GM19397 (cell line): Measurements from ENCODE around the gene POLD4.

Experiments used
- ATAC-seq: cut with Tn5 transposase; IDR thresholded peaks from one replicate; pipeline ENCODE4 v1.9.1; 2021; ENCODE audit warnings: mild to moderate bottlenecking, moderate library complexity; ENCODE audit not compliant: unreplicated experiment

POLD4 gene

GRCh38 chr11:67371189-67371910 lies 18.0 kb upstream of the POLD4 start:
- no peak for ATAC-seq

- ATAC-seq = no peak
These were observed 17.2 kb upstream of the POLD4 start for GRCh38 chr11:67370351-67371076.

GRCh38 chr11:67369801-67370284 lies 16.5 kb upstream of the POLD4 start:
- ATAC-seq = no peak

- no peak for ATAC-seq
These were observed 15.9 kb upstream of the POLD4 start for GRCh38 chr11:67369275-67369674.

DNA sequence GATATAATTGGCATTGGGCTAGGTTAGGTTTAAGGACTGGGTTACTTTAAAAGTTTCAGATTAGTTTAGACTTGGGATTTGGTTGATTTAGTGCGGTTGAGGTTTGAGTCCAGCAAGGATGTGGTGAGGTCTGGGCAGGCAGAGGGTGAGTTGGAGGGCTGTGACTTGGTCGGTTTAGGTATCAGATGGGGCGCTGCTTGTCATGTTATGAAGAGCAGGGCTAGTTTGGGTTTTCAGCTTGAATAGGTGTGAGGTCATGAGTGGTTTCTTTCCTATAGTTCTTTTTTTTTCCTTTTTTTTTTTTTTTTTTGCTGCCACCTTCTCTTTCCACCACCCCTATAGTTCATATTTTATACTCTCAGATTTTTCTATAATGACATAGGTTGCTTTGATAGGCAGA lies 15.3 kb upstream of the POLD4 start:
- no peak for ATAC-seq

DNA sequence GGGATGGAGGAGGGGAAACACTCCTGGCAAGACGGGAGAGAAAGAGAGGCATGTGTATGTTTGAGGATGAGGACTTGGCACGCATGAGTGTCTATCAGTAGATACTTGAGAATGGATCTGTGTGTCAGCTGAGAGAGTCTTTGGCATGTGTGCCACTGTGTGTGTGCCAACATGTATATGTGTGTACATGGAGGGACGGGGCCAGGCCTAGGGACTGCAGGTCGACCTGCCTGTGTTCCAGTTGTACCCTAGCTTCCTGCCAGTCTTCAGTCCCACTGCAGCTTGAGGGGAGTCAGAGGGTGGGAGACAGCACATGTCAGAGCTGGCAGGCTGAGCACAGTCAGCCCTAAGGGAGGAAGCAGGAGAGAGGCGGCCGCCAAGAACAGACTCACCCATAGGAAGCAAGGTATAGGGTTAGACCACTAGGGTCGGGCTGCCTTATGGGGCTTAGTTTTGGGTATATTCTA lies 14.4 kb upstream of the POLD4 start:
- no peak for ATAC-seq

DNA sequence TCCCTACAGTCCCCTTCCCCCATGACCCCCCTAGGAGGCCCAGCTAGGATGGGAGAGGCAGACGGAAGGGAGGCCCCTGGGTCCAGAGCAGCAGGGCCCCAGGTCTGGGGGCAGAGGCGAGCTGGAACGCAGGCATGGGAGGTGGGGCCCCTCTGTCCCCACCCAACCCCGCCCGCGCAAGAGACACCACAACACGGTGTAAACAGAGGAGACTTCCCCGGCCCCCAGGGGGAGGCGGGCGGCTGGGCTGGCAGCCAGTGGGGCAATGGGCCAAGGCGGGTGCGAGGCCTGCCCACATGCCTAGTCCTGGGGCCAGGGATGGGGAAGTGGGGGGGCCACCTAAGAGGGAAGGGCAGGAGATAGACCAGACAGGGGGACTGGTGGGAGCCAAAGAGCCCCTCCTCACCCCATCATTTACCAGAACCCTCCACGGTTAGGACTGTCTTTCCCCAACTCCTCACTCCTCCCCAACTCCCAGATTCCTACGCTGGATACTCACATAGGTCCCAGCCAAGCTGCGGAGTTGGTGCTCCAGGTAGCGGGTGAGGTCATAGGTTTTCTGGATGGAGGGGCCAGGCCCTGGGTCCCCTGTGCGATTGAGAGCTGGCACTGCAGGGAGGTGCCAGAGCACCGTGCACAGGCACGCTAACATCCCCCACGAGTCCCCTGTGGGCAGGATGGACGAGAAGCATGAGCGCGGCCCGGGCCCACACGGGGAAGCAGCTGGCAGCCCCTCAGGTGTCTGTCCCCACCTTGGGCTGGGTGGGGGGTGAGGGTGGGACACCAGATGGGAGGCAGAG lies 13.8 kb upstream of the POLD4 start:
- no peak for ATAC-seq

- ATAC-seq = no peak
These were observed 13.2 kb upstream of the POLD4 start for GRCh38 chr11:67366546-67366945.

DNA sequence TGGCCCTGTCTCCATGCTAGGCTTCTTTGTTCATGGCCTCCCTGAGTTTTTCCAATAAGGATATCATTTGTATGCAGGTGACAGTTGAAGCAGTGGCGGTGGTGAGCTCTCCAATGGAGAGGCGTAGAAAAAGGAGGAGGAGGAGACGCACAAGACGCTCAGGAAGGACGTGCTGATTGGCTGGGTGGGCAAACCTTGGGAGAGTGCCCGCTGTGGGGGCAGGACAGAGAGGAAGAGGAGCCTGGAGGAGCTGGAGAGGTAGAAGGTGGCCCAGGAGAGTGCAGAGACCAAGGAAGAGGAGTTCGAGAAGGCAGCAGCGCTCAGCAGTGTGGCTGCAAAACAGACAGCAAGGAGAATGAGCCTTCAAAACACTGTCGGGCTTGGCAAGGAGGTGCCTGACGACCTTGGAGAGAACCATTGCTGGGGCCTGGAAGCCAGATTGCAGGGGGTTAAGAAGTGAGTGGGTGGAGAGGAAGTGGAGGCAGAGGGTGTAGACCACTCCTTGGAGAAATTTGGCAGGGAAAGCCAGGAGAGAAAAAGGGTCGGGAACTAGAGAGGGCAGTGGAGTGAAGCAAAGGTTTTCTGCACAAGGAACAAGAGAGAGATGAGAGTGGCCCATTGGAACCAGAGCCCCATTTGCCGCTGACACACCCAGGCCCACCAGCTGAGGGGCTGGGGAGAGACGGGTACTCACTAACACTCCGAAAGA lies 12.5 kb upstream of the POLD4 start:
- ATAC-seq = no peak

- ATAC-seq = no peak
These were observed 11.7 kb upstream of the POLD4 start for GRCh38 chr11:67364783-67365722.

GRCh38 chr11:67364169-67364568 lies 10.8 kb upstream of the POLD4 start:
- ATAC-seq = no peak

DNA sequence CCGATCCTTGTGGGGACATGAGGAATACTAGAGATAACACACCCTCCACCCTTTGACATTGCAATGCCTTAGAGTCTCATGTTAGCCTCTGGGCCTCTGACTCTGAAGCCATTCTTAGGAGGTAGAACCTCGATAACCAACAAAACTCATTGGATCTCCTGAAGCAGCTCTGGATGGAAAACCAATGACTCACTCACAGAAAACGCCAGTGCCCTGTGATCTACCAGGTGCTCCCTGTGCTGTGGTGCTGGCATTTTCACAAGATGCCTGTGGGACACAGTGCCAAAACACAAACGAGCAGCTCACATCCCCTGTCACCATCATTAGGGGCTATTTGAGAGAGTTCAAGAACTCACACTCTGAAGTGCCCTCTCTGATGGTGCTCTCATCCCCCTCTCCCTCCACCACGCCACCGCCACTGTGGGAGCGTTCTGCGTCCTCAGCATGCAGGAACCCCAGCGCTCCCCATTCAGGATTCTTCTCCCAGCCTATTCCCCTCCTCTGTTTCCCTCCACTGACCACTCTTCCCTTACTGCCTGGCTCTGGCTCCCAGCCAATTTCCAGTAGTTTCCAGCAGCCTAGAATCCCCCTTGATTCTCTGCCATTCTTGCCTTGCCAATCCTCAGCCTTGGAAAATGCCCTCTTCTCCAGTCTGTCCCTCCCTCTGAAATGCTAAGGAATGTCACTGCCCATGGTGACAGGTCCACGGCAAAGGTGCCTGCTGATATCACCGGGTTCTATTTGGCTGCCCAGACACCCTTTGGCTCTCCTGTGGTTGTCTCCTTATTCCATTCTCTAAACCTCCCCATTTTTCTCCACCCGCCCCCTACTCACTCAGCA lies 4.7 kb upstream of the POLD4 start:
- no peak for ATAC-seq

DNA sequence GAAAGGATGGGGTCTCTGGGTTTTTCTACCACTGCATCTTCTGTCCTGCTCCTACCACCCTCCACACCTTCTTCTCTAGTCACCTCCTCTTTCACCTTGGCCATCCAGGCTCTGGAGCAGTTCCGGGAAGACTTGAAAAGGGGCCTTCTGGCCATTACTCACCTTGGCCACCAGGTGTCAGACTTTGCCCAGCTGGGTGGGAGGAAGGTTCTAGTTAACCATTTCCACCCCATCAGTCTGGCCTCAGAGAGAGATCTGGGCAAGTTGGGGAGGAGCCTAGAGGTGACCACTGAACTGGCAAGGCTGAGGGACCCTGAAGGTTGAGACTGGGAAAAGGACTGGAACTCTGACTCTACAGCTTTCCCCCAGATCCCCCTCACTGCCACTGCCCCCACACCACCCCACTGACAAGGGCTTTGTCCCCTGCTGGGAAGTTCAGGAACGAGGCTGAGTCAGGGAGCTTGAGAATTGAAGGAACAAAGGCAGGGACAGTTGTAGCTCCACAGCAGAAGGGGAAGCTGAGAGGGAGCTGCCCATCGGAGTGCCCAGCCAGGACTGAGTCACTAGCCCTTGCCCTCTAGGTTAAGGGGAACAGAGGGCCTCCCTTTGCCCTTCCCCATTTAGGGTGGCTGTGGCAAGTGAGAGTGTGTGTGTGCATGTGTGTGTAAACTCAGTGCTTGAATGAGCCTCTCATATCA lies 3.7 kb upstream of the POLD4 start:
- ATAC-seq = no peak

DNA sequence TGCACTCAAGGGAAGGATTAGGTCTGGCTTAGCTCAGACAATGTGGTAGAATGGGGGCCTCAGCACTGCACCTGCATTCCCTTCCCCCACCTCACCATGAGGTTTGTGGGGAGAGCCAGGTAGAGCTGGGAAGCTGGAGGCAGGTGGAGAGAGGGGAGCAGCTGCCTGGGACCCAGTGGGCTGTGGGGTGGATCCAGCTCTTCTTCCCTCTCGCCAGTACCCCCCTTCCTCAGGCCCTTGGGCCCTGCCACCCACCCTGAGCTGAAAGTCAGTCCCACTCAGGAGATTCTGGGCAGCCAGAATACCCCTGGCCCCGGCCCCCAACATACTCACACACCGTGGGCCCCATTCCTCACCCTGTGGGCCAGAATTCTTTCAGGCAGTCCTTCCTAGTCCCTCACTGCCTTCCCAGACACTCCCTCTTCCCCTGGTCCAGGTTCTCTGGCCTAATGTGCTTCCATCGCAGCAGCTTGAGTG lies 3.1 kb upstream of the POLD4 start:
- ATAC-seq = no peak

- no peak for ATAC-seq
These were observed 2.5 kb upstream of the POLD4 start for GRCh38 chr11:67355794-67356386.

DNA sequence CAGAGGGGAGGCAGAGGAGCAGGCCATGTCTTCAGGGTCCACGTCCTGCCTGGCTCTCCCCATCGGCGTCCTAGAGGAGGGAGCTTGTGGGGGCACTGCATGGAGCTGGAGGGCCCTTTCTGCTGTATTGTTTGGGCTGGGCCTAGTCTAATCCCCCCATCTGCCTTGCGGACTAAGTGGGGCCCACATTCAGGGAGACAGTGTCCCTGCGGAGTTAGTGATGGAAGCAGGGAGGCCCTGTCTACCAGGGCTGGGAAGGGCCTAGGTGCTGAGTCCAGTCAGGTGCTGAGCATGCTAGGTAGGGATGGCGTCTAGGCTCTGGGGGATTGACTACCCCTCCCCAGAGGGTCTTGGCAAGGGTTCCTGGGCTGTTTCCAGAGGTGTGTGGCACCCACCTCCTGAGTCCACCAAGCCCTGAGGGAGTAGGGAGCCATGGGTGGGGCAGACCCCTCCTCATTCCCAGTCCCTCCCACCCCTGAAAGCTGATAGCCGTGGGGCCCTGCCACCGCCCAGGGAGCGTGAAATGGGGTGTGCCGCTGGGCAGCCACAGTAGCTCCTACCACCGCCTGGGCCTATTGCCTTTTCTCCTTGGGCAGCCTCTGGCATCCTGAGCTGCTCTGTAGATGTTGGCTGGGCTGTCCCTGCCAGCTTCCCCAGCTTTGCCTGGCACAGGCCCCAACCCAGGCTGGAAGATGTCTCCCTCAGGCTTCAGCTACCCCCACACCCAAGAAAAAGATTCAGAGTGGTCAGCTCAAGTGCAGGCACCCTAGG lies 1.9 kb upstream of the POLD4 start:
- ATAC-seq = no peak
